ENCODE data around the gene CLEC12A. TPM values are rescaled to one million over a fixed set of nuclear protein-coding genes. Genes with fewer than 3 reads are reported as not detected.
"Not testable (repeated sequence)": the region's sequence is repeated elsewhere in the genome, so short reads cannot be mapped to it uniquely, and the experiment has no call there.

CLEC12A gene
- total and polyA plus RNA-seq, 4 experiments from 2014 or later: 0.22 TPM; not detected in 3

GRCh38 chr12:9961901-9962300 is 9.3 kb upstream of the CLEC12A start:
- Mint-ChIP-seq H3K27me3 (no peaks in the 10 kb centered on the region), H3K9me3 (peaks cover 0 to 5% (median 0%) of the 10 kb centered on the region in 8 donors), H3K4me3 (no peak overlapping the region), H3K27ac (no peak overlapping the region), H3K36me3 (no peaks in the 10 kb centered on the region), H3K4me1 (peaks cover 13 to 26% (median 21%) of the 10 kb centered on the region in 4 donors)
- Histone ChIP-seq H3K27me3 (ENCODE audit: insufficient read depth, low read length) (no peaks in the 10 kb centered on the region), H3K4me1 (ENCODE audit: insufficient read depth, low read length) (peaks cover 15% of the 10 kb centered on the region), H3K27ac (ENCODE audit: low read depth, low read length) (no peak overlapping the region), H3K4me3 (ENCODE audit: low read length in 2 of 2) (no peak overlapping the region), H3K36me3 (ENCODE audit: insufficient read depth, low read length) (no peaks in the 10 kb centered on the region), H3K9me3 (ENCODE audit: control insufficient read depth in 1 of 2, low read length in 2 of 2) (no peaks in the 10 kb centered on the region)
- no peak for DNase-seq
- ChIA-PET CTCF (ENCODE audit: partially characterized antibody) (no interaction called here), POLR2A (ENCODE audit: partially characterized antibody) (no interaction called here)
- intact Hi-C loops (cut with micrococcal nuclease): no loop called here

DNA sequence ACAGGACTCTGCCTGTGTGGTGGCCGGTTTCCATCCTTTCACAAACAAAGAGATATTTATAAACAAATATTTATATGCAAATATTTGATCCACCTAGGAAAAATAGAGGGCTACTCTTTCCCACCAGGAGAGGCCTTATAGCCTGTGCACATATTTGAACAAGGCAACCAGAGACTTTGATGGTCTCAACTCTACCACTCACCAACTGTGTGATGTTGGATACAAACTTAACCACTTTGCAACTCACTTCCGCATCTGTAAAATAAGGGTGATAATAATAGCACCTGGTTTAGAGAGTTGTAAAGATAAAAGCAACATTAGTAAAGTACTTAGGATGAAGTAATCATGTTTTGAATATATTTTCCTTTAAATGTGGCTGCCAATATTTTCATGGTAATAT is 1.5 kb upstream of the CLEC12A start:
- DNase-seq: no peak
- no peak overlapping the region for H3K4me3 ChIP-seq (ENCODE audit: low read length in 2 of 2)
- peaks cover 3 to 6% of the 10 kb centered on the region in 2 donors for H3K27me3 Mint-ChIP-seq
- H3K36me3 Mint-ChIP-seq: no peaks in the 10 kb centered on the region
- intact Hi-C loops (cut with micrococcal nuclease): no loop called here
- H3K4me3 Mint-ChIP-seq: no peak overlapping the region
- no peak overlapping the region for H3K27ac Mint-ChIP-seq
- H3K9me3 ChIP-seq (ENCODE audit: control insufficient read depth in 1 of 2, low read length in 2 of 2): no peaks in the 10 kb centered on the region
- no peaks in the 10 kb centered on the region for H3K4me1 Mint-ChIP-seq
- H3K27ac ChIP-seq (ENCODE audit: low read depth, low read length): no peak overlapping the region
- no peaks in the 10 kb centered on the region for H3K36me3 ChIP-seq (ENCODE audit: insufficient read depth, low read length)
- H3K4me1 ChIP-seq (ENCODE audit: insufficient read depth, low read length): no peaks in the 10 kb centered on the region
- H3K9me3 Mint-ChIP-seq: peaks cover 0 to 5% (median 0%) of the 10 kb centered on the region in 8 donors
- ChIA-PET POLR2A (ENCODE audit: partially characterized antibody) (no interaction called here), CTCF (ENCODE audit: partially characterized antibody) (no interaction called here)
- no peaks in the 10 kb centered on the region for H3K27me3 ChIP-seq (ENCODE audit: insufficient read depth, low read length)

GRCh38 chr12:9973949-9974348 is 2.7 kb downstream of the CLEC12A start:
- no peaks in the 10 kb centered on the region for H3K27me3 ChIP-seq (ENCODE audit: insufficient read depth, low read length)
- Mint-ChIP-seq H3K4me3 (no peak overlapping the region), H3K27ac (no peak overlapping the region), H3K4me1 (no peaks in the 10 kb centered on the region), H3K9me3 (peaks cover 0 to 21% (median 11%) of the 10 kb centered on the region in 8 donors), H3K27me3 (peaks cover 5 to 20% of the 10 kb centered on the region in 2 donors), H3K36me3 (no peaks in the 10 kb centered on the region)
- DNase-seq: no peak
- POLR2A ChIA-PET (ENCODE audit: partially characterized antibody): no interaction called here
- CTCF ChIA-PET (ENCODE audit: partially characterized antibody): no interaction called here
- no peaks in the 10 kb centered on the region for H3K36me3 ChIP-seq (ENCODE audit: insufficient read depth, low read length)
- H3K9me3 ChIP-seq (ENCODE audit: control insufficient read depth in 1 of 2, low read length in 2 of 2): no peaks in the 10 kb centered on the region
- no peak overlapping the region for H3K27ac ChIP-seq (ENCODE audit: low read depth, low read length)
- H3K4me1 ChIP-seq (ENCODE audit: insufficient read depth, low read length): no peaks in the 10 kb centered on the region
- intact Hi-C loops (cut with micrococcal nuclease): no loop called here
- H3K4me3 ChIP-seq (ENCODE audit: low read length in 2 of 2): no peak overlapping the region

GRCh38 chr12:9974731-9975130 is 3.5 kb downstream of the CLEC12A start:
- H3K4me3 ChIP-seq (ENCODE audit: low read length in 2 of 2); H3K9me3 ChIP-seq (ENCODE audit: control insufficient read depth in 1 of 2, low read length in 2 of 2); POLR2A ChIA-PET (ENCODE audit: partially characterized antibody); intact Hi-C loops (cut with micrococcal nuclease); H3K36me3 ChIP-seq (ENCODE audit: insufficient read depth, low read length); DNase-seq; H3K4me1 Mint-ChIP-seq; H3K27ac Mint-ChIP-seq; H3K27ac ChIP-seq (ENCODE audit: low read depth, low read length); H3K4me3 Mint-ChIP-seq; H3K4me1 ChIP-seq (ENCODE audit: insufficient read depth, low read length); H3K36me3 Mint-ChIP-seq; CTCF ChIA-PET (ENCODE audit: partially characterized antibody); H3K27me3 ChIP-seq (ENCODE audit: insufficient read depth, low read length): not testable (repeated sequence)
- Mint-ChIP-seq H3K27me3 (peaks cover 5 to 22% of the 10 kb centered on the region in 2 donors), H3K9me3 (peaks cover 0 to 21% (median 11%) of the 10 kb centered on the region in 8 donors)

GRCh38 chr12:9975614-9976013 is 4.4 kb downstream of the CLEC12A start:
- Histone ChIP-seq H3K9me3 (ENCODE audit: control insufficient read depth in 1 of 2, low read length in 2 of 2) (no peaks in the 10 kb centered on the region), H3K27me3 (ENCODE audit: insufficient read depth, low read length) (no peaks in the 10 kb centered on the region), H3K4me3 (ENCODE audit: low read length in 2 of 2) (no peak overlapping the region), H3K27ac (ENCODE audit: low read depth, low read length) (no peak overlapping the region), H3K4me1 (ENCODE audit: insufficient read depth, low read length) (no peaks in the 10 kb centered on the region), H3K36me3 (ENCODE audit: insufficient read depth, low read length) (no peaks in the 10 kb centered on the region)
- Mint-ChIP-seq H3K4me3 (no peak overlapping the region), H3K27ac (no peak overlapping the region), H3K27me3 (peaks cover 7 to 23% of the 10 kb centered on the region in 2 donors), H3K9me3 (peaks cover 0 to 21% (median 12%) of the 10 kb centered on the region in 8 donors), H3K4me1 (no peaks in the 10 kb centered on the region), H3K36me3 (no peaks in the 10 kb centered on the region)
- ChIA-PET CTCF (ENCODE audit: partially characterized antibody) (no interaction called here), POLR2A (ENCODE audit: partially characterized antibody) (no interaction called here)
- no peak for DNase-seq
- intact Hi-C loops (cut with micrococcal nuclease): no loop called here

- H3K4me3 Mint-ChIP-seq; H3K27me3 ChIP-seq (ENCODE audit: insufficient read depth, low read length); DNase-seq; H3K27ac Mint-ChIP-seq; H3K36me3 ChIP-seq (ENCODE audit: insufficient read depth, low read length); H3K4me3 ChIP-seq (ENCODE audit: low read length in 2 of 2); H3K27ac ChIP-seq (ENCODE audit: low read depth, low read length); intact Hi-C loops (cut with micrococcal nuclease); POLR2A ChIA-PET (ENCODE audit: partially characterized antibody); H3K4me1 ChIP-seq (ENCODE audit: insufficient read depth, low read length); H3K36me3 Mint-ChIP-seq; H3K9me3 ChIP-seq (ENCODE audit: control insufficient read depth in 1 of 2, low read length in 2 of 2); H3K4me1 Mint-ChIP-seq: not testable (repeated sequence)
- peaks cover 7 to 25% of the 10 kb centered on the region in 2 donors for H3K27me3 Mint-ChIP-seq
- H3K9me3 Mint-ChIP-seq: peaks cover 0 to 21% (median 12%) of the 10 kb centered on the region in 8 donors
- CTCF ChIA-PET (ENCODE audit: partially characterized antibody): interaction anchor here (1.5 kb wide), 1 partner anchor 163 kb away, joined by 4 read pairs; no protein-coding TSS in a partner anchor
These were observed 5.4 kb downstream of the CLEC12A start for GRCh38 chr12:9976626-9977025.

- ChIA-PET CTCF (ENCODE audit: partially characterized antibody) (interaction anchor here (1.5 kb wide), 1 partner anchor 164 kb away, joined by 4 read pairs; no protein-coding TSS in a partner anchor), POLR2A (ENCODE audit: partially characterized antibody) (interaction anchor here (1.0 kb wide), 1 partner anchor 126 kb away, joined by 4 read pairs; no protein-coding TSS in a partner anchor)
- H3K4me1 Mint-ChIP-seq: no peaks in the 10 kb centered on the region
- H3K27ac ChIP-seq (ENCODE audit: low read depth, low read length): no peak overlapping the region
- no peaks in the 10 kb centered on the region for H3K36me3 ChIP-seq (ENCODE audit: insufficient read depth, low read length)
- H3K4me3 ChIP-seq (ENCODE audit: low read length in 2 of 2): no peak overlapping the region
- no peaks in the 10 kb centered on the region for H3K9me3 ChIP-seq (ENCODE audit: control insufficient read depth in 1 of 2, low read length in 2 of 2)
- no peak for DNase-seq
- no peaks in the 10 kb centered on the region for H3K27me3 ChIP-seq (ENCODE audit: insufficient read depth, low read length)
- peaks cover 0 to 21% (median 12%) of the 10 kb centered on the region in 8 donors for H3K9me3 Mint-ChIP-seq
- H3K4me3 Mint-ChIP-seq: no peak overlapping the region
- no peaks in the 10 kb centered on the region for H3K4me1 ChIP-seq (ENCODE audit: insufficient read depth, low read length)
- H3K27me3 Mint-ChIP-seq: peaks cover 8 to 25% of the 10 kb centered on the region in 2 donors
- no peak overlapping the region for H3K27ac Mint-ChIP-seq
- H3K36me3 Mint-ChIP-seq: no peaks in the 10 kb centered on the region
- intact Hi-C loops (cut with micrococcal nuclease): no loop called here
These were observed 6.7 kb downstream of the CLEC12A start for GRCh38 chr12:9977916-9978315.

DNA sequence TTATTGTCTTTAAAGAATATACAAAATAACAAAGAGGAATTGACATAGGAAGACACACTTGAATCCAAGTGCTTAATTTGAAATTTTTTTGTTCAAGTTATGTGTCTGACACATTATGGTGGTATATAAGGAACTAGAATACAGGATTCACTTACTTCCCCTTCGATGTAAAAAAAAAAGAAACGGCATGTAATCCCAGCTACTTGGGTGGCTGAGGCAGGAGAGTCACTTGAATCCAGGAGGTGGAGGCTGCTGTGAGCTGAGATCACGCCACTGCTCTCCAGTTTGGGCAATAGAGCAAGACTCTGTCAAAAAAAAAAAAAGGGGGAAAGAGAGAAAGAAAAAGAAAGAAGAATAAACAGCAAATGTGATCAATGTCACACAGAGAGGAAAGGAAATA is 8.9 kb downstream of the CLEC12A start:
- Histone ChIP-seq H3K4me1 (ENCODE audit: insufficient read depth, low read length) (no peaks in the 10 kb centered on the region), H3K9me3 (ENCODE audit: control insufficient read depth in 1 of 2, low read length in 2 of 2) (no peaks in the 10 kb centered on the region), H3K27ac (ENCODE audit: low read depth, low read length) (no peak overlapping the region), H3K36me3 (ENCODE audit: insufficient read depth, low read length) (no peaks in the 10 kb centered on the region), H3K27me3 (ENCODE audit: insufficient read depth, low read length) (no peaks in the 10 kb centered on the region), H3K4me3 (ENCODE audit: low read length in 2 of 2) (no peak overlapping the region)
- H3K27me3 Mint-ChIP-seq: peaks cover 5 to 14% of the 10 kb centered on the region in 2 donors
- H3K9me3 Mint-ChIP-seq: peaks cover 0 to 18% (median 9%) of the 10 kb centered on the region in 8 donors
- no peak for DNase-seq
- POLR2A ChIA-PET (ENCODE audit: partially characterized antibody): no interaction called here
- H3K36me3 Mint-ChIP-seq: no peaks in the 10 kb centered on the region
- no peak overlapping the region for H3K27ac Mint-ChIP-seq
- CTCF ChIA-PET (ENCODE audit: partially characterized antibody): no interaction called here
- H3K4me1 Mint-ChIP-seq: no peaks in the 10 kb centered on the region
- no peak overlapping the region for H3K4me3 Mint-ChIP-seq
- intact Hi-C loops (cut with micrococcal nuclease): no loop called here
